ENCODE data around the gene TP73.

TP73 gene

GRCh38 chr1:3717715-3718601 lies 65.6 kb downstream of the TP73 start:
- Histone ChIP-seq H3K9me2 (replicated peaks; ENCODE audit: control insufficient read depth, low read length) (no peaks in the 10 kb centered on the region), H3K27me3 (ENCODE audit: control insufficient read depth, low read length) (no peaks in the 10 kb centered on the region), H3K4me2 (ENCODE audit: low read length) (peak overlapping the region; percentile 51), H3K27ac (ENCODE audit: low read depth, low read length) (no peak overlapping the region), H4K20me1 (ENCODE audit: control insufficient read depth, insufficient read depth, low read depth, low read length) (peaks cover 9% of the 10 kb centered on the region; the same call in 1 of the 2 replicates), H3K9me3 (ENCODE audit: control insufficient read depth, insufficient read depth, low read length) (no peaks in the 10 kb centered on the region), H3F3A (ENCODE audit: control insufficient read depth, insufficient read depth) (no peaks in the 10 kb centered on the region), H3K36me3 (ENCODE audit: control insufficient read depth, low read length) (no peaks in the 10 kb centered on the region), H3K79me2 (ENCODE audit: control insufficient read depth, low read length) (no peaks in the 10 kb centered on the region), H3K4me3 (ENCODE audit: low read length) (no peak overlapping the region; the same call in 1 of the 2 replicates), H3K4me1 (ENCODE audit: control insufficient read depth, low read length) (peaks cover 32% of the 10 kb centered on the region)
- no peak for TF ChIP-seq CTCF (IDR thresholded peaks at IDR 0.05; ENCODE audit: low read depth, low read length, poor library complexity, severe bottlenecking)
- TF ChIP-seq EZH2phosphoT487 (IDR thresholded peaks at IDR 0.05; ENCODE audit: borderline replicate concordance, low read length), result no peak

DNA sequence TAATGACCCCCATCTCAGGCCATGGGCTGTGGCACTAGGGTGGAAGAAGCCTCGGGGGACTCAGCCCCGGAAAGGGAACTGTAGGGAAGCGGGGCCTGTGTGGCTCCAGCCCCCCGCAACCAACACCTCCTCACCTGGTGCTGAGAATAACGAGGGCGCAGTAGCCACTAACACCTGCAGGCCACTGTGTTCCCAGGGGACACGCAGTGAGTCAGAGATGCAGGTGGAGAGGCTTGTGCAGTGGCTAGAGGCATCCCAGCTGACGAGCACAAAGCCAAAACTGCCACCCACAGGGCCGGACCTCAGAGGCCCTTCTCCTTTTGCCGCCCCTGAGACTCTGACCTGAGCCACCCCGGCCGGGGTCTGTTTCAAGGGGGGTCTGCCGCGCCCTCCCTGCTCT lies 66.4 kb downstream of the TP73 start:
- H3K4me2 ChIP-seq (ENCODE audit: low read length), result peak overlapping the region; percentile 51

GRCh38 chr1:3721955-3722465 lies 69.7 kb downstream of the TP73 start:
- Histone ChIP-seq H3K27me3 (ENCODE audit: control insufficient read depth, low read length) (no peaks in the 10 kb centered on the region), H3K36me3 (ENCODE audit: control insufficient read depth, low read length) (no peaks in the 10 kb centered on the region), H3K4me1 (ENCODE audit: control insufficient read depth, low read length) (peaks cover 32% of the 10 kb centered on the region), H3K79me2 (ENCODE audit: control insufficient read depth, low read length) (no peaks in the 10 kb centered on the region), H3K4me3 (ENCODE audit: low read length) (no peak overlapping the region), H4K20me1 (ENCODE audit: control insufficient read depth, insufficient read depth, low read depth, low read length) (peaks cover 9% of the 10 kb centered on the region; the same call in 1 of the 2 replicates), H3K27ac (ENCODE audit: low read depth, low read length) (no peak overlapping the region), H3F3A (ENCODE audit: control insufficient read depth, insufficient read depth) (no peaks in the 10 kb centered on the region), H3K9me3 (ENCODE audit: control insufficient read depth, insufficient read depth, low read length) (no peaks in the 10 kb centered on the region), H3K9me2 (replicated peaks; ENCODE audit: control insufficient read depth, low read length) (no peaks in the 10 kb centered on the region), H3K4me2 (ENCODE audit: low read length) (no peak overlapping the region)
- no peak for TF ChIP-seq EZH2phosphoT487 (IDR thresholded peaks at IDR 0.05; ENCODE audit: borderline replicate concordance, low read length)
- no peak for TF ChIP-seq CTCF (IDR thresholded peaks at IDR 0.05; ENCODE audit: low read depth, low read length, poor library complexity, severe bottlenecking)

More for the DNA sequence above, 66.4 kb downstream of the TP73 start:
- no peak overlapping the region for H3K27ac ChIP-seq (ENCODE audit: low read depth, low read length)
- H3K4me3 ChIP-seq (ENCODE audit: low read length), result peak overlapping the region; percentile 35; the same call in 1 of the 2 replicates
- TF ChIP-seq EZH2phosphoT487 (IDR thresholded peaks at IDR 0.05; ENCODE audit: borderline replicate concordance, low read length) (no peak), CTCF (IDR thresholded peaks at IDR 0.05; ENCODE audit: low read depth, low read length, poor library complexity, severe bottlenecking) (no peak)
- no peaks in the 10 kb centered on the region for H3K9me2 ChIP-seq (replicated peaks; ENCODE audit: control insufficient read depth, low read length)
- H3K27me3 ChIP-seq (ENCODE audit: control insufficient read depth, low read length), result no peaks in the 10 kb centered on the region
- no peaks in the 10 kb centered on the region for H3K36me3 ChIP-seq (ENCODE audit: control insufficient read depth, low read length)
- H3K4me1 ChIP-seq (ENCODE audit: control insufficient read depth, low read length), result peaks cover 32% of the 10 kb centered on the region
- H3K9me3 ChIP-seq (ENCODE audit: control insufficient read depth, insufficient read depth, low read length), result no peaks in the 10 kb centered on the region
- H3F3A ChIP-seq (ENCODE audit: control insufficient read depth, insufficient read depth), result no peaks in the 10 kb centered on the region
- H3K79me2 ChIP-seq (ENCODE audit: control insufficient read depth, low read length), result no peaks in the 10 kb centered on the region
- peaks cover 9% of the 10 kb centered on the region; the same call in 1 of the 2 replicates for H4K20me1 ChIP-seq (ENCODE audit: control insufficient read depth, insufficient read depth, low read depth, low read length)

Measured in DOHH2 (cell line).